Transverse colon (tissue), 4 donors: ENCODE data around the gene HNF1B. TPM values are rescaled to one million over a fixed set of nuclear protein-coding genes. Genes with fewer than 3 reads are reported as not detected.

ENCODE experiments used
- DNase-seq: peaks from one replicate; pipeline ENCODE4 v3.0.0-alpha.2; 2019
- H3K27ac ChIP-seq, 4 donors: fragments of 200-600 bp; sonication (generic); 2 replicates each; pipeline ENCODE4 v1.5.1; 2016 to 2018; ENCODE audit warnings: inconsistent platforms in 4 of 4
- H3K27me3 ChIP-seq: fragments of 200-600 bp; sonication (generic); 2 replicates; pipeline ENCODE4 v1.5.1; 2017; ENCODE audit warnings: inconsistent platforms
- H3K36me3 ChIP-seq, 4 donors: fragments of 200-600 bp; sonication (generic); 2 replicates each; pipeline ENCODE4 v1.5.1; 2017 to 2019; ENCODE audit warnings: inconsistent platforms in 4 of 4
- H3K4me1 ChIP-seq, 4 donors: fragments of 200-600 bp; sonication (generic); 2 replicates each; pipeline ENCODE4 v1.5.1; 2017 to 2020; ENCODE audit warnings: inconsistent platforms in 4 of 4
- H3K4me3 ChIP-seq, 4 donors: fragments of 200-600 bp; sonication (generic); 1 replicate in 1 of 4; 2 replicates in 3 of 4; pipeline versions ENCODE4 v1.5.1 to v1.6.1; 2017 to 2019; ENCODE audit warnings: inconsistent platforms in 4 of 4
- H3K9me3 ChIP-seq, 2 donors: fragments of 200-600 bp; sonication (generic); 2 replicates each; pipeline ENCODE4 v1.5.1; 2017 to 2019; ENCODE audit warnings: inconsistent platforms in 2 of 2
- CTCF ChIP-seq, 5 experiments: fragments of 200-600 bp in 3 of 5; fragments of 450-650 bp in 2 of 5; sonication (generic) in 3 of 5; IDR thresholded peaks; 1 replicate in 2 of 5; 2 replicates in 3 of 5; pipeline ENCODE4 v1.5.1; 2016 to 2017; ENCODE audit warnings: antibody characterized with exemption in 5 of 5, inconsistent platforms in 3 of 5, mild to moderate bottlenecking in 2 of 5, moderate library complexity in 1 of 5
- EP300 ChIP-seq: sonication (generic); formaldehyde crosslinking; IDR thresholded peaks from one replicate; pipeline ENCODE4 v1.6.1; 2017; ENCODE audit warnings: antibody characterized with exemption, low read depth
- POLR2A ChIP-seq: fragments of 450-650 bp; IDR thresholded peaks from one replicate; pipeline ENCODE4 v1.6.1; 2016; ENCODE audit warnings: antibody characterized with exemption, mild to moderate bottlenecking, moderate library complexity
- POLR2AphosphoS5 ChIP-seq, 3 donors: sonication (generic); formaldehyde crosslinking; IDR thresholded peaks; one replicate each; pipeline ENCODE4 v1.6.1; 2016; ENCODE audit warnings: antibody characterized with exemption in 3 of 3
- WGBS, 2 donors: methylation state at CpG; one replicate each; pipeline ENCODE4 v1.1.5; 2018; ENCODE audit warnings: low coverage in 1 of 2; 5-methylcytosine and 5-hydroxymethylcytosine counted together
- in situ Hi-C, 4 donors: fragments of 200-750 bp; cut with MboI; loops; one replicate each; pipeline versions ENCODE4 v1.15.0 to v1.15.1; 2017; ENCODE audit warnings: low sequenced_read_pairs in 3 of 4, low pct_ligation_motif_present in 1 of 4, low pct_unique_long_range_greater_than_20kb in 1 of 4
- intact Hi-C: fragments of 100-400 bp; cut with DNase I; formaldehyde crosslinking; loops from one replicate; pipeline ENCODE4 v1.15.1; 2023; ENCODE audit warnings: low total_unique reads
- total RNA-seq, 4 donors: library from RNA; depleted of rRNA; stranded (reverse); fragments of >200 nt; gene quantifications; one replicate each; pipeline ENCODE4 v1.1.0, GENCODE V29; 2016

Gene HNF1B
- total RNA-seq, 4 donors from 2014 or later: 22.7 to 35.2 (median 24.9) TPM

DNA sequence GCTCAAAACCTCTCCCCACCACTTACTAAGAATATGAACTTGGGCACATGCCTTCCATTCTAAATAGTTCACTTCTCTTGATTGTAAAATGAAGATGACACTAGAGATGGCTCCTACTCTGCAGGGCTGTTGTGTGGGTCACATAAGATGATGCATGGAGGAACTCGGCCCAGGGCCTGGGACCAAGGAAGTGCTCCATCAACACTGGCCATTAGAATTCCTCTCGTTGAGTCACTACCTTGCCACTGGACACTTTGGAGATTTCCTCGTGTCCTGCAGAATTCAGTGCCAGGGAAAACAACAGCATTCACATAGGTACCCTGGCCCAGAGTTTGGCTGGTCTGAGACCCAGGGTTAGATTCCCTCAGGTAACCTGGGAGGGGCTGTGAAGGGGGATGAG, 18.6 kb downstream of the HNF1B start:
- H3K27ac ChIP-seq: peak overlapping the region; percentile 74 to 83 (median 76)
- H3K4me1 ChIP-seq: peaks cover 5 to 53% (median 45%) of the 10 kb centered on the region in 4 donors
- H3K9me3 ChIP-seq: no peaks in the 10 kb centered on the region
- no peak overlapping the region for H3K4me3 ChIP-seq
- no peaks in the 10 kb centered on the region for H3K36me3 ChIP-seq
- H3K27me3 ChIP-seq: no peaks in the 10 kb centered on the region
- DNase-seq: no peak
- TF ChIP-seq CTCF (IDR thresholded peaks at IDR 0.05) (no peak), POLR2A (no peak), POLR2AphosphoS5 (IDR thresholded peaks at IDR 0.05) (no peak), EP300 (no peak)
- 57% methylated on average over 3 of the region's 3 CpGs; no CpG with 5 or more reads in 1 of the 2 donors for WGBS, 2 donors
- in situ Hi-C loops (no loop called here), intact Hi-C loops (no loop called here)

- Histone ChIP-seq H3K4me3 (no peak overlapping the region), H3K9me3 (no peaks in the 10 kb centered on the region), H3K4me1 (peaks cover 5 to 56% (median 47%) of the 10 kb centered on the region in 4 donors), H3K36me3 (no peaks in the 10 kb centered on the region), H3K27ac (peak overlapping the region; percentile 74 to 83 (median 76)), H3K27me3 (no peaks in the 10 kb centered on the region)
- intact Hi-C loops: no loop called here
- no peak for TF ChIP-seq POLR2A
- TF ChIP-seq EP300: no peak
- no peak for TF ChIP-seq CTCF (IDR thresholded peaks at IDR 0.05)
- no peak for TF ChIP-seq POLR2AphosphoS5 (IDR thresholded peaks at IDR 0.05)
- 27% methylated on average over 4 of the region's 4 CpGs; no CpG with 5 or more reads in 1 of the 2 donors for WGBS, 2 donors
- DNase-seq: peak; percentile 82
- in situ Hi-C loops: no loop called here
Measured at GRCh38 chr17:37725601-37726146, 19.2 kb downstream of the HNF1B start.

- peak overlapping the region; percentile 74 to 83 (median 76) for H3K27ac ChIP-seq
- H3K4me3 ChIP-seq: no peak overlapping the region
- TF ChIP-seq POLR2AphosphoS5 (IDR thresholded peaks at IDR 0.05): no peak
- no peak for TF ChIP-seq POLR2A
- TF ChIP-seq EP300: no peak
- no peak for TF ChIP-seq CTCF (IDR thresholded peaks at IDR 0.05)
- peaks cover 5 to 62% (median 47%) of the 10 kb centered on the region in 4 donors for H3K4me1 ChIP-seq
- DNase-seq: no peak
- no peaks in the 10 kb centered on the region for H3K27me3 ChIP-seq
- in situ Hi-C loops: no loop called here
- H3K36me3 ChIP-seq: no peaks in the 10 kb centered on the region
- H3K9me3 ChIP-seq: no peaks in the 10 kb centered on the region
- WGBS, 2 donors: 61 to 100% methylated on average over 1 to 5 of the region's 5 CpGs
- intact Hi-C loops: no loop called here
Measured at GRCh38 chr17:37725021-37725595, 19.8 kb downstream of the HNF1B start.

DNA sequence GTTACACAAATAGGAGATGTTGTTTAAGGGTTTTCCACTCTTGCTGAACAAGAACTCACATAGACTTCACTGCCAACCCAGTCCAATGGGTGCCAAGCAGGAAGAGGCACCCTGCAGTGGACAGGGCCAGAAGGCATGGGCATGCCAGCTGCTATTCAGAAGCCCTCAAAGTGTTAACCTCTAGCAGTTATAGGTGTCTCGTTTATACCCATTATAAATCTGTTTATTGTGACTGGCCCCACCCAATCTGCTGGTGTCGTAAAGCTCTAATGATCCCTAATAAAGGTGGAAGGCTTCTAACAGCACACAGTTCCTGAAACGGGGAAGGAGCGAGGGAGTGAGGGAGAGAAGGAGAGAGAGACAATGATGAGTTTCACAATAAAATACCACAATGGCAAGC, 23.9 kb downstream of the HNF1B start:
- no peak for TF ChIP-seq CTCF (IDR thresholded peaks at IDR 0.05)
- peak; percentile 30 for TF ChIP-seq POLR2A
- TF ChIP-seq POLR2AphosphoS5 (IDR thresholded peaks at IDR 0.05): peak; percentile 21 to 68 (median 26)
- TF ChIP-seq EP300: peak; percentile 23
- H3K9me3 ChIP-seq: no peaks in the 10 kb centered on the region
- in situ Hi-C loops (no loop called here), intact Hi-C loops (no loop called here)
- H3K36me3 ChIP-seq: no peaks in the 10 kb centered on the region
- peak overlapping the region; percentile 78 to 84 (median 79) for H3K27ac ChIP-seq
- DNase-seq: peak; percentile 73
- H3K4me1 ChIP-seq: peaks cover 9 to 81% (median 52%) of the 10 kb centered on the region in 4 donors
- peaks cover 7% of the 10 kb centered on the region for H3K27me3 ChIP-seq
- WGBS, 2 donors: 30 to 67% methylated on average over 2 to 4 of the region's 4 CpGs
- no peak overlapping the region for H3K4me3 ChIP-seq
